OCI-LY7 (cell line): ENCODE results near the gene TCTN1.

Experiments
- EZH2phosphoT487 ChIP-seq: fragments of 200-600 bp; sonication (generic); IDR thresholded peaks from 2 replicates; pipeline ENCODE4 v1.6.1; 2018; ENCODE audit warnings: low read depth, borderline replicate concordance, mild to moderate bottlenecking, mixed run types, antibody characterized with exemption, low read length, moderate library complexity, mixed read lengths
- TF ChIP-seq, protein P1 (sequence below): fragments of 200-600 bp; sonication (generic); conservative IDR thresholded peaks from 2 replicates; pipeline ENCODE4 v1.5.1; 2014; ENCODE audit warnings: mild to moderate bottlenecking, antibody characterized with exemption, low read length, moderate library complexity, mixed read lengths

DNA sequence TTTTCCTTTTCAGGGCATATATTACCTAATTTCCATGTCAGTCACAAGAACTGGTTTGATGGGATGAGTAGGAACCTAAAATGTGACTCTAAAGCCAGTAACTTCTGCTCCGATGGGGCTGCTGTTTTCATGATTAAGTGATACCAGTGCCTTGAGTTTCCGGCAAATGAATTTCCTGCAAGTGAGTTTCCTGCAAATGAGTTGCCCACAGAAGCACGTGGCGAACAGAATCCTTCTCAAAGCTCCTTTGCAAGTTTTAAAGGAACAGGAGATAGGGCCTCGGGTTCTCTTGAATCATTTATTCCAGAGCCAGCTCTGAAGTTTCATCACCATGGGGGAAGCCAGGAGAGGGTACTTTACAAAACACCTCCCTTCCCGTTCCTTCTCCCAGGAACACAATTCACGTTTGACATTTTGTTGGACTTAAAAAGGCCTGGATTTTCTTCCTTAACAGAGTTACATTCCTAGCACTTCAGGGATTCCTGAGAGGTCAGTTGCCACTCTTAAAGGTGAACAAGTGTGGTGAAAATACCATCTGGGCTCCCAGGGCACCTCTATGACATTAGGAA lies 28.6 kb upstream of the TCTN1 start:
- TF ChIP-seq, protein P1, sequence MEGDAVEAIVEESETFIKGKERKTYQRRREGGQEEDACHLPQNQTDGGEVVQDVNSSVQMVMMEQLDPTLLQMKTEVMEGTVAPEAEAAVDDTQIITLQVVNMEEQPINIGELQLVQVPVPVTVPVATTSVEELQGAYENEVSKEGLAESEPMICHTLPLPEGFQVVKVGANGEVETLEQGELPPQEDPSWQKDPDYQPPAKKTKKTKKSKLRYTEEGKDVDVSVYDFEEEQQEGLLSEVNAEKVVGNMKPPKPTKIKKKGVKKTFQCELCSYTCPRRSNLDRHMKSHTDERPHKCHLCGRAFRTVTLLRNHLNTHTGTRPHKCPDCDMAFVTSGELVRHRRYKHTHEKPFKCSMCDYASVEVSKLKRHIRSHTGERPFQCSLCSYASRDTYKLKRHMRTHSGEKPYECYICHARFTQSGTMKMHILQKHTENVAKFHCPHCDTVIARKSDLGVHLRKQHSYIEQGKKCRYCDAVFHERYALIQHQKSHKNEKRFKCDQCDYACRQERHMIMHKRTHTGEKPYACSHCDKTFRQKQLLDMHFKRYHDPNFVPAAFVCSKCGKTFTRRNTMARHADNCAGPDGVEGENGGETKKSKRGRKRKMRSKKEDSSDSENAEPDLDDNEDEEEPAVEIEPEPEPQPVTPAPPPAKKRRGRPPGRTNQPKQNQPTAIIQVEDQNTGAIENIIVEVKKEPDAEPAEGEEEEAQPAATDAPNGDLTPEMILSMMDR: no peak
- TF ChIP-seq EZH2phosphoT487: no peak
